Spinal cord (tissue), 10 donors: Measurements from ENCODE around the gene MTA1. TPM values are rescaled to one million over a fixed set of nuclear protein-coding genes. Genes with fewer than 3 reads are reported as not detected.

Experiments used
- DNase-seq, 6 donors: peaks; one replicate each; pipeline versions ENCODE4 v3.0.0 to v3.0.0-alpha.2; 2013 to 2015; ENCODE audit warnings: low spot score in 6 of 6, low read depth in 4 of 6
- H3K27ac ChIP-seq: one replicate; pipeline ENCODE4 v1.5.1; 2013; ENCODE audit warnings: low read depth, low read length, control low read depth
- H3K27me3 ChIP-seq: one replicate; pipeline ENCODE4 v1.6.1; 2013; ENCODE audit warnings: low read length; ENCODE audit not compliant: control insufficient read depth, insufficient read depth
- H3K36me3 ChIP-seq: one replicate; pipeline ENCODE4 v1.6.1; 2013; ENCODE audit warnings: low read length; ENCODE audit not compliant: control insufficient read depth, insufficient read depth
- H3K4me1 ChIP-seq: one replicate; pipeline ENCODE4 v1.6.1; 2013; ENCODE audit warnings: low read length; ENCODE audit not compliant: control insufficient read depth, insufficient read depth
- H3K4me3 ChIP-seq: one replicate; pipeline ENCODE4 v1.5.1; 2013; ENCODE audit warnings: low read depth, low read length, control low read depth
- H3K9me3 ChIP-seq: one replicate; pipeline ENCODE4 v1.6.1; 2013; ENCODE audit warnings: low read length; ENCODE audit not compliant: control insufficient read depth, insufficient read depth
- WGBS: methylation state at CpG from one replicate; pipeline ENCODE4 v1.1.5; 2013; ENCODE audit warnings: missing lambda C conversion rate; ENCODE audit not compliant: insufficient coverage; 5-methylcytosine and 5-hydroxymethylcytosine counted together
- polyA plus RNA-seq, 2 donors: library from polyadenylated mRNA; unstranded; fragments of 120-200 nt; gene quantifications; one replicate each; pipeline ENCODE4 v1.2.1, GENCODE V29; 2013; ENCODE audit not compliant: insufficient read length in 2 of 2
- total RNA-seq, 2 donors: library from RNA; depleted of rRNA in 1 of 2; stranded (reverse); fragments of 120-200 nt in 1 of 2; fragments of >200 nt in 1 of 2; gene quantifications; one replicate each; pipeline versions ENCODE4 v1.2.3 to v1.2.4, GENCODE V29; 2013 to 2014
- donor health status: healthy.

Gene MTA1
- total and polyA plus RNA-seq, 4 donors = 40.9 to 202 (median 126) TPM

GRCh38 chr14:105478398-105479251 lies 59.0 kb downstream of the MTA1 start:
- Histone ChIP-seq H3K27ac (no peak overlapping the region), H3K36me3 (peaks cover 57% of the 10 kb centered on the region), H3K4me3 (no peak overlapping the region), H3K4me1 (peaks cover 81% of the 10 kb centered on the region), H3K27me3 (no peaks in the 10 kb centered on the region), H3K9me3 (no peaks in the 10 kb centered on the region)
- 45% methylated on average over 42 of the region's 81 CpGs for whole genome bisulfite sequencing
- no peak for DNase-seq

- Histone ChIP-seq H3K27me3 (no peaks in the 10 kb centered on the region), H3K9me3 (no peaks in the 10 kb centered on the region), H3K36me3 (peaks cover 63% of the 10 kb centered on the region), H3K4me3 (no peak overlapping the region), H3K4me1 (peaks cover 86% of the 10 kb centered on the region), H3K27ac (no peak overlapping the region)
- no peak for DNase-seq
- 54% methylated on average over 31 of the region's 34 CpGs for WGBS
Observed at GRCh38 chr14:105479431-105480158, 60.0 kb downstream of the MTA1 start.

- 49% methylated on average over 13 of the region's 15 CpGs for WGBS
- Histone ChIP-seq H3K27ac (peak overlapping the region; percentile 97), H3K4me1 (peaks cover 90% of the 10 kb centered on the region), H3K27me3 (peaks cover 2% of the 10 kb centered on the region), H3K4me3 (no peak overlapping the region), H3K36me3 (peaks cover 63% of the 10 kb centered on the region), H3K9me3 (no peaks in the 10 kb centered on the region)
- no peak for DNase-seq
Observed at GRCh38 chr14:105480199-105480746, 60.6 kb downstream of the MTA1 start.

GRCh38 chr14:105480807-105481801 lies 61.5 kb downstream of the MTA1 start:
- peaks cover 55% of the 10 kb centered on the region for H3K36me3 ChIP-seq
- H3K9me3 ChIP-seq = no peaks in the 10 kb centered on the region
- H3K4me3 ChIP-seq = peak overlapping the region; percentile 36
- peaks cover 9% of the 10 kb centered on the region for H3K27me3 ChIP-seq
- DNase-seq = peak; percentile 77 to 97 (median 86)
- 2% methylated on average over 26 of the region's 35 CpGs for WGBS
- H3K4me1 ChIP-seq = peaks cover 89% of the 10 kb centered on the region
- H3K27ac ChIP-seq = peak overlapping the region; percentile 97

GRCh38 chr14:105481886-105482457 lies 62.3 kb downstream of the MTA1 start:
- DNase-seq = peak in 4 of 6 donors; percentile 72 to 96 (median 90)
- Histone ChIP-seq H3K36me3 (peaks cover 47% of the 10 kb centered on the region), H3K4me1 (peaks cover 89% of the 10 kb centered on the region), H3K27ac (peak overlapping the region; percentile 97), H3K27me3 (peaks cover 18% of the 10 kb centered on the region), H3K4me3 (no peak overlapping the region), H3K9me3 (no peaks in the 10 kb centered on the region)
- 2% methylated on average over 18 of the region's 18 CpGs for whole genome bisulfite sequencing

GRCh38 chr14:105482486-105483110 lies 63.0 kb downstream of the MTA1 start:
- WGBS = 69% methylated on average over 16 of the region's 18 CpGs
- Histone ChIP-seq H3K27me3 (peaks cover 23% of the 10 kb centered on the region), H3K36me3 (peaks cover 44% of the 10 kb centered on the region), H3K4me3 (no peak overlapping the region), H3K9me3 (no peaks in the 10 kb centered on the region), H3K27ac (peak overlapping the region; percentile 97), H3K4me1 (peaks cover 89% of the 10 kb centered on the region)
- no peak for DNase-seq

- no peak overlapping the region for H3K27ac ChIP-seq
- no peak for DNase-seq
- 75% methylated on average over 18 of the region's 18 CpGs for WGBS
- peaks cover 93% of the 10 kb centered on the region for H3K4me1 ChIP-seq
- H3K36me3 ChIP-seq = peaks cover 36% of the 10 kb centered on the region
- no peaks in the 10 kb centered on the region for H3K9me3 ChIP-seq
- no peak overlapping the region for H3K4me3 ChIP-seq
- H3K27me3 ChIP-seq = peaks cover 30% of the 10 kb centered on the region
Observed at GRCh38 chr14:105483300-105484068, 63.9 kb downstream of the MTA1 start.
